NCI-H1694 (cell line): Measurements from ENCODE around the gene NASP.

Experiments used
- DNase-seq: peaks from one replicate; lab custom pipeline; 2025; lab: John Stamatoyannopoulos, UW

Gene NASP

DNA sequence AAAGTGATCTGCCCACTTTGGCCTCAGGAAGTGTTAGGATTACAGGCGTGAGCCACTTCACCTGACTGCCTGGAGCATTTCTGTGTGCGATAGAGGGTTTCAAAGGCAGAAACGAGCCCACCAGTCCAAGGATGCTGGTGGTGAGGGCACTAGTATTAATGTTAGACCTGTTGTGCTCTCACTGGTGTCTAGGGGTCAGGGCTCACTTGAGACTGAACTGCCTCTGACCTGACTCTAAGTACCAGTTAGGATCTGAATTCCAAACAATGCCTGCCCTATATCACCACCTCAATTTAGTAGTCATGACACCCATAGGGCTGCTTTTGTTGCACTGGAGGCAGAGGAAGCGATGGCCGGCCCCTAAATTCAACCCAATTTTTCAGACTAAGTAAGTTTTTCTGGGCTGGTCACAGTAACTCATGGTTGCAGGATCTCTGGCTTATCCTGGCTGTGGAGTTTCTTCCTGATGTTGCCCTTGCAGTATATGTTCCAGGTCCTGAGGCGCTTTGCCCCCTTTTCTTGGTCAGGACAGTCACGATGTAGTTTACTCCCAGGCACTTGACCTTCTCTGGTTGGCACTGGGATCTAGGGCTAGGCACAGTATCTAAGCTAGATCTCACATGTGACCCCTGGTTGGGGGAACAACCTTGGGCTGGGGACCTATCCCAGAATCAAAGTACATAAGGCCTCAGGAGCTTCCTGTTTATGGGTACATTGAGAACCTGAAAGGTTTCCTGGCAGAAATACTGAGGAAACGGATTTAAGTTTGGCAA is 35.5 kb downstream of the NASP start:
- no peak for DNase-seq

DNA sequence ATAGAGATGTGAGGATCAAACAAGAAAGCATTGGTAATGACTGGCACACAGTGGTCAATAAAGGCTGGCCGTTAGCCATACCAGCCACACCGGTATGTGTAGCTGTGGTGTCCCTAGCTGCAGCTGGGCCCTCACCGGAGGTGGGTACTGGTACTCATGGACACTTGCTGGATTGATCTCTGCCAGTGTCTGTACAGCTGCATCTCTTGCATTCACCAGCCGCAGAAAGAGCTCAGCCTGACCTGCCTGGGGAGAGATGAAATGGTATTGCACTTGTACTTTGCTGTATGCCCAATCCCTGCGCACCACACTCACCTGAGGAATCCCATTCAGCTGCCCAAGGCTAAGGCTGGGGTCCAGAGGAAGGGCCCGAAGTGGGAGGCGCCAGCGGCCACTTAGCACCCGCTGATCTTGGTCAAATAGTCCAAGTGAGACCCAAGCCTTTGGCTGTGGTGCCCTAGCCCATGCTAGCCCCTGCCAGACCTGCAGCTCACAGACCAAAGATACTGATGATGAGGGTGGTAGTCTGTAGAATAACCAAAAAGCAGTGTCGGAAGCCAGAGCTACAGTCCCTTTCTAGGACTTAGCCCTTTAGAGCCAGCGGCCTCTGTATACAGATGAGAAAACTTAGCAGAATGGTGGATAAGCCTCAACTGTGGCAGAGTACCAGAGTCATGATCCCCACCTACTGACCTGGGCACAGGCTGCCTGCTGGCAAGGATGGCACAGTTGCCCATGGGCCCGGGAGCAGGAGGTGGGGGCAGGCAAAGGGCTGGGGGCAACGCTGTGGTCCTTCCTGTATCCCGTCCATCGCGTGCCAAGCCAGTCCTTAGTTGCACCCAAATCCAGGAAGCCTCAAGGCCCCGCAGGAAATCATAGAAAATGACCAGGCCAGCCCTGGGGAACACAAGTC is 37.0 kb downstream of the NASP start:
- no peak for DNase-seq

GRCh38 chr1:45621501-45621836 is 37.6 kb downstream of the NASP start:
- no peak for DNase-seq

- DNase-seq: no peak
Measured at GRCh38 chr1:45621895-45622523, 38.2 kb downstream of the NASP start.

DNA sequence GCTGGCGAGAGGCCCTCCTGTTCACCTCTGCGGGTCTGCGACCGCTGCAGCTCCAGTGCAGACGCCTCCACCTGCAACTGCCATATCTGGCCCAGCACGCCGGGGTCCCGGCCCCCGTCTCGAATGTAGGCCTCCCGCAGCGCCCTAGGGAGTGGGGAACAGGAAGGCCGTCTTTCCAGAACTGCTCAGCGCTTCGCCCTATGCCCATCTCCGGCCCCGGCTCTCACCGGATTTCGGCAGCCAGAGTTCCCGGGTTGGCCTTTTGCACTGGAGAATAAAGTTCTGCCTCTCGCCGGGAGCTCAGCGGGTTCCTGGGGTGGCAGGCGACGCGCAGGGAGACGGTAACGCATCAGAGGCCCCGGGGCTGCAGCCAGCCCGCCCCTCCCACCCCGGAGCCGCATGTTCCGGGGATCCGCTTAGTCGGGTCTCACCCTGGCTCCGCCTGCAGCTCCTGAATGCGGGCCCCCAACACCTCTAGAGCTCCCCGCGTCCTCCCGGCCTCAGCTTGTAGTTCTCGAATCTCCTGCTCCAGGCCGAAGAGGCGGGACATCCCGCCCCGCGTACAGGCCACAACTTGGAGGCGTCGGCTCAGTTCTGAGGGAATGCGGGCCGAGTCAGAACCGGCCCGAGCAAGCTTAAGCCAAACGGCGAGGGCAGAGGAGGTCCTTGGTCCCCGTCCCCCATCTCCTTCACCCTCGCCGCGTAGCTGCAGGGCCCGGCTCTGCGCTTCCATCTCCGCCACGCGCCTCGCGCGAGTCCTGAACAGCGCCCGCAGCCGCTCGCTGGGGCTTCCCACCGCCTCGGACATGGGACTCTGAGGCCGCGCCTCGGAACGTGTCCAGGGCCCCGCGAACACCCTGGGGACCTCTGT is 38.9 kb downstream of the NASP start:
- DNase-seq: no peak

GRCh38 chr1:45623972-45624371 is 40.1 kb downstream of the NASP start, which contains the start of gene CCDC17:
Gene CCDC17, minus strand, starts transcription at chr1:45624054. Its CDS starts 145 bp downstream, at chr1:45623909.
- DNase-seq: no peak

DNA sequence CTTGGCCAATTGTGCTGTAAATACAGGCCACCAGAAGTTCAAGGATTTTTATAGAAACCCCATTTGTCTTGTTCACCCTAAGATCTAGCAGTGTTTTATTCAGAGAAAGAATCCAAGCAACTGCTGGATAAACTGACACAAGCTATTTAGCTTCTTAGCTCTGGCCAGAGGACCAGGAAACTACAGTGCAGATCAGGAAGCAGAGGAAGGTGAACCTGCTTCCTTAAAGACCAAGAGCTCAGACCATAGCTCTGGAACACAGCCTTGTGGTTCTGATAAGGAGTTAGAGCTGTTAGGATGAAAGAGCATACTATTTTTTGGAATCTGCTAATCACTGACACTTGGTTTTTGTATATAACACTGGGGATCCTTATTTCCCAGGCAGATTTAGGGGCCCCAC is 45.2 kb downstream of the NASP start:
- DNase-seq: no peak

DNA sequence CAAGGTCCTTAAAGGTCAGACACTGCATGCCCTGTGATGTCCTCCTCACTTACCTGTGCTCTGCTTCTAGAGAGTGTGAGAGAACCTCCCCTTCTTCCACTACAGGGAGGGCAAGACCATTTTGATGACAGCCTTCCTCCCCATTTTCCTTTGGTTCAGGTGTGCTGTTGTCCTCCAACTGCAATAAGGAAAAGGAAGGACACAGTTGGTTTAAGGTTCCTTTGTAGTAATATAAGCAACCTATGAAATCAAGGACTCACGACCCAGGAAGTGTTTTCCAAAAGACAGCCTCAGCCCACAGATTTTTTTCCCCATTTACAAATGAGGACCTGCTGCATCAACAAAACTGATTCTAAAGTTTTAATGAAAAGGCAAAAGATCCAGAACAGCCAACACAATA is 46.6 kb downstream of the NASP start:
- no peak for DNase-seq

- no peak for DNase-seq
Measured at GRCh38 chr1:45635211-45635610, 51.4 kb downstream of the NASP start.

GRCh38 chr1:45640293-45640692 is 56.5 kb downstream of the NASP start:
- no peak for DNase-seq

DNA sequence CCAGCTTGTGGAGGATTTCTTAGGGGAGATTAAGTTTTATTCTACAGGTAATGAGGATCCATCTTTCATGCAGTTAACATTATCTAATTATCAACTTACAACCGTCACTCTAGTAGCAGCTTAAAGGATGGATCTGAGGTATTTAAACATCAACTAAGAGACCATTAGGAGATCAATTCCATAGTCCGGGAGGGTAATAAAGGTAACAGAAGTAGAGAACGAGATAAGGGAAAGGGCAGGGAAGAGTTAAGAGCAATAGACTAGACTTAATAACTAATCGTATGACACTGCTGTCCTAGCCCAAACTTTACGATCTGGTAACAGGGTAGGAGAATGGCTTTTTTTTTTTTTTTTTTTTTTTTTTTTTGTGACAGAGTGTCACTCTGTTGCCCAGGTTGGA is 59.5 kb downstream of the NASP start:
- DNase-seq: no peak

DNA sequence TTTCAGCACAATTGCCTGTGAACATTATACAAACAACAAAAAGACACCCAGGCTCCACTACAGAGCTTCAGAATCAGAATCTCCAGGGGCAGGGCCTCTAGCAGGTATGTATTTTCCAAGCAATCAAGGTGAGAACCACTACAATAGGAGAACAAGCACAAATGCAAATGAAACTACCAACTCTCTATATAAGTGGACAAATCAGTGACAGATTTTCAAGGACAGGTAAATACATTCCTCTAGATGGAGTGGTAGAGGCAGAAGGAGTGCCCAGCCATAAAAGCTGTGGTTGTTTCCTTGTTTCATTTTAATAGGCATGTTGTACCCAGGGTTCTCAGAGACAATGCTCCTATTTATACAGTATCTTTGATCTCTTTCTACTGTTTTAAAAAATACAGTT is 60.1 kb downstream of the NASP start:
- DNase-seq: no peak

- no peak for DNase-seq
Measured at GRCh38 chr1:45644661-45645060, 60.8 kb downstream of the NASP start.

DNA sequence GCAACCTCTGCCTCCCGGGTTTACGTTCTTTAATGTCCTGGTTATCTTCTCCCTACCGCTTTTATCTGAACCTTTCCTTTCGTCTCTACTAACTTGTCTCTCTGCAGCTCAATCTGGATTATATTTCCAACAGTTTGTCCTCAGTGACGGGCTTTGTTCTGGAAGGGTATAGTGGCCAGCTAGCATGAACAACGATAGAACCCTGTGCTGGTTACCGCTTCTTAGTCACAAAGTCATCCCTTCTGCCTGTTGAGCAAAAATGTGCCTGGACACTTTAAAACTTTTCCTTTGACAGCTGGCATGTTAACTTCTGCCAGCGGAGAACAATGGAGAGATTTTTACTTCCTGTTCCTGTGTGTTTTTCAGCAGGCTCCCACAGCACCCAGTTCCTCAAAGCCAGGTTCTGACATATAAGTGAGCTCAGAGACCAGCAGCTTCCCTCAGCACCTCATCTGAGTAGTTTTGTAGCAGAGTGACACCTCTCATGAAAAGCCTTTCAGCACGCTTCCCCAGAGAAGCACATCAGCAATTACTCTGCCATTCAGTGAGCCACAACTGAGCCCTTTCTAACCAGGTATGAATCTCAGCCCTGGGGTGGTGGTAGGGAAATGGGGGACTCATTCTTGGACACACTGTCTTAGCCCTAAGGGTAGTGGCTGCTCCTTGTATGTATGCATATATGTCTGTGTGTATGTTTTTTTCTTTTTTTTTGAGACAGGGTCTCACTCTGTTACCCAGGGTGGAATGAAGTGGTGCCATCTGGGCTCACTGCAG is 63.6 kb downstream of the NASP start:
- no peak for DNase-seq

DNA sequence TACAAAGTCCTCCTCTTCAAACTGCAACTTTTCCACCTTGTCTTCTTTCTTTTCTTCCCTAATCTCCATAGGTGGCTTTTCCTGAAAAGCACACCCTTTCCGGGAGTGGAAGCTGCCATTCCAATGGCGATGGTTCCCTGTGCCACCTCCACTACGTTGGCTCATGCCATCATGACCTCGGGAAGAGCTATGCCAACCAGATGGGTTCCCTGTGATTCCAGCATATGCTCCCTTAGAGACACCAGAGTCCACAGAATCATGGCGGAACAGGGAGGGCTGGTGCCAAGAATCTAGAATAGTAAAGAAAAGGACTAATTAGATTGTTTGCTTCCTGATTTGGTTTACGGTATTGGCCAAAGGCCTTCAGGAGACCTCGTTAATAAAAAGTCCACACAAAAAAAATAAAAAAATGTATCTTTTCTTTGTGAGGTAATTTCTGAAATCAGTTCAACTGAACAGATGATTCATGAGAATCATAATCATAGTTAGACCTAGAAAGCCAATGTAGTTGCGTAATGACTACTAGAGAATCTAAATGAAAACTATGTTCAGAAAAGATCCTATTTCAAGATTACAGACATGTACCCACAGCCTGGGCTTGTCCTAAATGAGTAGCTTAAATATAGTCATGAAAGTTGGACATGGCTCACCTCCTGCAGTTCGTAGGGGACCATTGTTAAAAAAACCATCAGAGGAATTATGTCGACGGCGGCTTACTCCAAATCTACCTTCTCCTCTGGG is 70.9 kb downstream of the NASP start:
- no peak for DNase-seq

DNA sequence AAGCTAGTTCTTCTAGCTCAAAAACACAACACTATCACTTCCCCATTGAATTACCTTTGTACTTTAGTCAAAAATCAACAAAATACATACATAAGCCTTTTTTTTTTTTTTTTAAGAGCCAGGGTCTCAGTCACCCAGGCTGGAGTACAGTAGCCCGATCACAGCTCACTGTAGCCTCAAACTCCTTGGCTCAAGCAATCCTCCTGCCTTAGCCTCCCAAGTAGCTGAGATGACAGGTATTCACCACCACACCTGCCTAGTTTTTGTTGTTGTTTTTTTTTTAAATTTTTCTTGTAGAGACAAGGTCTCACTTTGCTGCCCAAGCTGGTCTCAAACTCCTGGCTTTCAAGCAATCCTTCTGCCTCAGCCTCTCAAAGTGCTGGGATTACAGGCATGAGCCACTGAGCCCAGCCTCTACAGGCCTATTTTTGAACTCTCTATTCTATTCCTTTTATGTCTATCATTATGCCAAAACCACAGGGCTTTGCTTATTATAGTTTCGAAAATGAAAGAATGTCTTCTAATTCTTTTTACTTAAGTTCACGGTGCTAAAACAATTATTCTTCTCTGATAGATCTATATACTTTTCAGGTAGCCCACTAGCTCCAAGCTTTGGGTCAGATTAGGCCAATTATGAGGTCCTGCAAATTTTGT is 72.9 kb downstream of the NASP start:
- no peak for DNase-seq

DNA sequence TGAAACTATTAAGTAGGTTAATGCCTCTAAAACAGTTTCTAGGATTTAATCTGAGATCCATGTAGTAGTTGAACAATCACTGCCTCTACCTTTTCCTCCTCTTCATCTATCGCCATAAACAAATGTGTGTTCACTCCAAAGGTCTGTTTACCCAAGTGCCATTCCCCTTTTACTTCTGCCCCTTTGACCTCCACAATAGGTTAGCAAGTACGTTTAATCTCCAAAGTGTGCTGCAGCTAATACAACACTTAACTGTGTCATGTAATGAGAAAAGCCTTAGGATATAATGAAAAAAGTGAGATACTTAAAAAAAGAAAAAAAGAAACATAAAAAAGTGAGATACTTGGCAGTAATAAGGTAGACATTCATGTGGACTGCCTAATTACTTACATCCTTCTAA is 74.3 kb downstream of the NASP start:
- no peak for DNase-seq

GRCh38 chr1:45659222-45659621 is 75.4 kb downstream of the NASP start:
- DNase-seq: no peak

- no peak for DNase-seq
Measured at GRCh38 chr1:45660336-45660735, 76.5 kb downstream of the NASP start.

DNA sequence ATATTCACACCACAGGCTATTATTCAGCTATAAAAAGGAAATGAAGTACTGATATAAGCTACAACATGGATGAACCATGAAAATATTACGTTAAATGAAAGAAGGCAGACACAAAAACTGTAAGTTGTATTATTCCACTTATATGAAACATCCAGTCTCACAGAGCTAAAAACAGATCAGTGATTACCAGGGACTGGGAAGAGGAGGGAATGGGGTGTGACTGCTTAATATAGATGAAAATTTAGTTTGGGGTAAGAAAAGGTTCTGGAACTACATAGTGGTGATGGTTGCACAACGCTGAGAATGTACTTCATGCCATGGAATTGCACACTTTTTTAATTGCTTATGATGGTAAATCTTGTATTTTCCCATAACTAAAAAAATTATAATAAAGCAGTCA is 83.0 kb downstream of the NASP start:
- DNase-seq: no peak
